ENCODE measurements around the gene GALNT13. TPM values are rescaled to one million over a fixed set of nuclear protein-coding genes. Genes with fewer than 3 reads are reported as not detected.

The GALNT13 gene
- total and polyA plus RNA-seq, 2 donors (not counting 1 experiment from before 2014, with no cell fraction given): not detected

GRCh38 chr2:154497019-154497418 lies 625.3 kb downstream of the GALNT13 start:
- DNase-seq (no peak), ATAC-seq (ENCODE audit: low read depth) (no peak)
- intact Hi-C loops (cut with micrococcal nuclease): no loop called here
- Histone ChIP-seq H3K4me3 (ENCODE audit: control extremely low read depth in 1 of 5, extremely low read depth in 1 of 5, insufficient read depth in 1 of 5, low read depth in 2 of 5, low read length in 4 of 5) (no peak overlapping the region), H3K27ac (ENCODE audit: low read length in 2 of 2) (no peak overlapping the region), H4K20me1 (ENCODE audit: control insufficient read depth, insufficient read depth, low read length, poor library complexity, severe bottlenecking) (no peaks in the 10 kb centered on the region), H3K27me3 (replicated peaks in 1 of 4; ENCODE audit: control extremely low read depth in 1 of 4, control insufficient read depth in 3 of 4, insufficient read depth in 4 of 4, low read length in 3 of 4) (no peaks in the 10 kb centered on the region), H3K4me1 (ENCODE audit: control insufficient read depth in 2 of 2, insufficient read depth in 2 of 2, low read length in 2 of 2) (no peaks in the 10 kb centered on the region), H3K79me2 (ENCODE audit: control insufficient read depth, insufficient read depth, low read length) (no peaks in the 10 kb centered on the region), H3K36me3 (replicated peaks in 1 of 2; ENCODE audit: control extremely low read depth in 1 of 2, control insufficient read depth in 1 of 2, extremely low read depth in 1 of 2, insufficient read depth in 2 of 2, low read length in 1 of 2) (no peaks in the 10 kb centered on the region), H3K9me3 (ENCODE audit: control extremely low read depth in 1 of 3, control insufficient read depth in 2 of 3, insufficient read depth in 1 of 3, low read length in 2 of 3) (no peaks in the 10 kb centered on the region), H3K4me2 (replicated peaks; ENCODE audit: low read depth, low read length, poor library complexity, severe bottlenecking) (no peak overlapping the region), H2AFZ (ENCODE audit: insufficient read depth, low read depth, low read length, poor library complexity, severe bottlenecking) (no peak overlapping the region), H3K9ac (ENCODE audit: low read length) (no peak overlapping the region)
- no peak for TF ChIP-seq CTCF (IDR thresholded peaks at IDR 0.05)
- no peak for TF ChIP-seq EZH2 (IDR thresholded peaks at IDR 0.05; ENCODE audit: borderline replicate concordance, insufficient read depth, low read depth, low read length, poor library complexity, severe bottlenecking)
- H3K4me3 Mint-ChIP-seq: no peak overlapping the region
- H3K27ac Mint-ChIP-seq: no peak overlapping the region
- ChIA-PET POLR2A (no interaction called here), CTCF (no interaction called here)
- peaks cover 2% of the 10 kb centered on the region for H3K9me3 Mint-ChIP-seq (ENCODE audit: insufficient read depth)
- H3K27me3 Mint-ChIP-seq: no peaks in the 10 kb centered on the region
- H3K4me1 Mint-ChIP-seq: no peaks in the 10 kb centered on the region
